Calu3 (cell line): ENCODE results near the gene ZKSCAN3. TPM values are rescaled to one million over a fixed set of nuclear protein-coding genes. Genes with fewer than 3 reads are reported as not detected.

ENCODE experiments used
- BruUV-seq: library from RNA; stranded (reverse); fragments of 400-500 nt; replicated peaks from 2 replicates; lab custom pipeline; 2021; lab: Mats Ljungman, UMichigan
- CTCF ChIA-PET: fragments of 300-600 bp; sonication (Branson Sonifier 250); formaldehyde crosslinking; loops from one replicate; lab custom pipeline; 2022; ENCODE audit warnings: antibody characterized with exemption; lab: Charles Lee
- DNase-seq: peaks from one replicate; pipeline ENCODE4 v3.0.0; 2022
- H3K27ac Mint-ChIP-seq: one replicate; pipeline ENCODE4 v1.8.0; 2022; ENCODE audit warnings: mixed read lengths; ENCODE audit not compliant: unreplicated experiment
- H3K27me3 Mint-ChIP-seq: one replicate; pipeline ENCODE4 v1.8.0; 2022; ENCODE audit warnings: mixed read lengths; ENCODE audit not compliant: unreplicated experiment
- H3K36me3 Mint-ChIP-seq: one replicate; pipeline ENCODE4 v1.8.0; 2022; ENCODE audit warnings: mild to moderate bottlenecking, moderate library complexity, mixed read lengths; ENCODE audit not compliant: insufficient read depth, unreplicated experiment
- H3K4me1 Mint-ChIP-seq: one replicate; pipeline ENCODE4 v1.8.0; 2022; ENCODE audit warnings: mild to moderate bottlenecking, low read depth, mixed read lengths; ENCODE audit not compliant: unreplicated experiment
- H3K4me3 Mint-ChIP-seq: one replicate; pipeline ENCODE4 v1.8.0; 2022; ENCODE audit warnings: mild to moderate bottlenecking, low read depth, moderate library complexity, mixed read lengths; ENCODE audit not compliant: unreplicated experiment
- H3K9me3 Mint-ChIP-seq: one replicate; pipeline ENCODE4 v1.8.0; 2022; ENCODE audit warnings: low read depth, mixed read lengths; ENCODE audit not compliant: unreplicated experiment
- intact Hi-C: fragments of 100-400 bp; cut with micrococcal nuclease; formaldehyde crosslinking; loops from one replicate; pipeline ENCODE4 v1.10.0; 2022; ENCODE audit not compliant: unreplicated experiment
- total RNA-seq: library from RNA; stranded (reverse); gene quantifications from 2 replicates; pipeline ENCODE4 v1.2.3, GENCODE V29; 2022
- TF ChIP-seq, protein P1 (sequence below): fragments of 200-600 bp; IDR thresholded peaks from one replicate; pipeline ENCODE4 v1.8.0; 2022; ENCODE audit warnings: antibody characterized with exemption; ENCODE audit not compliant: unreplicated experiment

Gene ZKSCAN3
- total RNA-seq, 1 experiment from 2014 or later = 7.8 TPM

DNA sequence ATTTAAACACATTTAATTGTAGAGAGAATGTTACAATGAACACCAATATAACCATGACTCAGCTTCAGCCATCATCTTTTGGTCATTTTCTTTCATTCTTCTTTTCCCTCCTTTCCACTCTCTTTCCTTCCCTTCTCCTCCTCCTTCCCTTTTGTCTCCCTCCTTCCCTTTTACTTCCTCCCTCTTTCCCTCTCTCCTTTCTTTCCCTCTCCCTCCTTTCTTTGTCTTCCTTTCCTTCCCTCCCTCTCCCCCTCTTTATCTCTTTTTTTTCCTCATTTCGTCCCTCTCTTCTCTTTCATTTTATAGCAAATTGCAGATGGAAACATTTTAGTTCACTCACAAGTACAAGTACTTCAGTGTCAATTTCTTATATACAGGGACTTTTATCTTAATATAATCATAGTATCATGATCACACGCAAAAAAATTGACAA lies 1.8 kb downstream of the ZKSCAN3 start:
- TF ChIP-seq, protein P1, sequence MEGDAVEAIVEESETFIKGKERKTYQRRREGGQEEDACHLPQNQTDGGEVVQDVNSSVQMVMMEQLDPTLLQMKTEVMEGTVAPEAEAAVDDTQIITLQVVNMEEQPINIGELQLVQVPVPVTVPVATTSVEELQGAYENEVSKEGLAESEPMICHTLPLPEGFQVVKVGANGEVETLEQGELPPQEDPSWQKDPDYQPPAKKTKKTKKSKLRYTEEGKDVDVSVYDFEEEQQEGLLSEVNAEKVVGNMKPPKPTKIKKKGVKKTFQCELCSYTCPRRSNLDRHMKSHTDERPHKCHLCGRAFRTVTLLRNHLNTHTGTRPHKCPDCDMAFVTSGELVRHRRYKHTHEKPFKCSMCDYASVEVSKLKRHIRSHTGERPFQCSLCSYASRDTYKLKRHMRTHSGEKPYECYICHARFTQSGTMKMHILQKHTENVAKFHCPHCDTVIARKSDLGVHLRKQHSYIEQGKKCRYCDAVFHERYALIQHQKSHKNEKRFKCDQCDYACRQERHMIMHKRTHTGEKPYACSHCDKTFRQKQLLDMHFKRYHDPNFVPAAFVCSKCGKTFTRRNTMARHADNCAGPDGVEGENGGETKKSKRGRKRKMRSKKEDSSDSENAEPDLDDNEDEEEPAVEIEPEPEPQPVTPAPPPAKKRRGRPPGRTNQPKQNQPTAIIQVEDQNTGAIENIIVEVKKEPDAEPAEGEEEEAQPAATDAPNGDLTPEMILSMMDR = no peak
- CTCF ChIA-PET = interaction anchor here (1.1 kb wide), 1 partner anchor 10 kb away, joined by 3 read pairs; no protein-coding TSS in a partner anchor
- Mint-ChIP-seq H3K36me3 (peaks cover 22% of the 10 kb centered on the region), H3K27ac (peak overlapping the region; percentile 10), H3K4me3 (peak overlapping the region; percentile 100), H3K4me1 (peaks cover 25% of the 10 kb centered on the region), H3K27me3 (peaks cover 14% of the 10 kb centered on the region), H3K9me3 (no peaks in the 10 kb centered on the region)
- intact Hi-C loops = loop anchor here (5.0 to 10.0 kb wide), 2 partner anchors 69 to 517 kb away; partner anchors contain the start of gene PGBD1
- DNase-seq = no peak
- BruUV-seq = no TSS peak

DNA sequence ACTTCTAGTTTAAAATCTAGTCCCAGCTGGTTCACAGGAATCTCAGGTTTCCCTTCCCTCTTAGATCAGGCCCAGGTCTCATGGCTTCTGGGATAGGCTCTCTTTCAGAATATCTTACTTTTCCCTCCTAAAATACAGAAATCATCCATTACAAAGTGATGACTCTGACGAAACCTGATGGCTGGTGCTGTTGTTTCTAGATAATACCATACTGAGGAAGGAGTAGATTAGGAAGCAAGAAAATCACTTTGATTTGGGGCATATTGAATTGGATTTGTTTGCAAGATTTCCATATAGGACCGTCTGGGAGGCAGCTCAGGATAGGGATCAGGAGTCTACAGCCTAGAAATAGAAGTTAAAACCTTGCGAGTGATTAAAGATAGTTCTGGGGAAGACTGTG lies 3.6 kb downstream of the ZKSCAN3 start:
- TF ChIP-seq, protein P1 = no peak
- Mint-ChIP-seq H3K27me3 (no peaks in the 10 kb centered on the region), H3K36me3 (peaks cover 25% of the 10 kb centered on the region), H3K27ac (no peak overlapping the region), H3K9me3 (no peaks in the 10 kb centered on the region), H3K4me1 (peaks cover 25% of the 10 kb centered on the region), H3K4me3 (no peak overlapping the region)
- DNase-seq = no peak
- CTCF ChIA-PET = no interaction called here
- intact Hi-C loops = loop anchor here (5.0 to 10.0 kb wide), 2 partner anchors 71 to 519 kb away; partner anchors contain the start of gene PGBD1
- BruUV-seq = no TSS peak

DNA sequence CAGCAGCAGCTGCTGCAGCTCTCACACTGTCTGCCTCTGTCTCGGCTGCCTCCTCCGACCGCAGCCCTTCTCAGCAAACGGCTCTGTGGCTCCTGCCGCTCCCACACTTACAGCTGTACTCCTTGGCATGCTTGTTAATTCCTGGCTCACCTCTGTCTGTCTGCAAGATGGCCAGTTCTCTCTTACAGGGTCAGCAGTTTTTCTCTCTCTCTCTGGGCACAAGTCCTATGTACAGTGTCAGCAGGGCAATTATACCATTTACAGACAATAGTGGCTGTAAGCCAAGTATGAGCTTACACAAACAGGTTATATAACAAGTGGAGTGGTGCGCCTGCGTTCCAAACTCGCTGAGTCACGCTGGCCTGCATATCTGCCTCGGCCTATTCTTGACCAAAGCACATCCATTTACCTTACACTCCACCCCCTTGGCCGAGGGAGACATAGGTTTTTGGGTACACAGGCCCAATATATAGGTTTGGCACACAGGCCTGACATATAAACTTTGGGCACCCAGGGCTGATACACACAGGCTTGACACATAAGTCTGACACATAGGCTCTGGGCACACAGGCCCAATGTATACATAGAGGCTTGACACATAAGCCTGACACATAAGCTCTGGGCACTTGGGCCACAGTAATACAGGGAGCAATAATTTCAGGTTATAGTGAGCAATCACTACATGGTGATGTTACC lies 4.4 kb downstream of the ZKSCAN3 start:
- Mint-ChIP-seq H3K9me3 (no peaks in the 10 kb centered on the region), H3K4me3 (no peak overlapping the region), H3K27me3 (no peaks in the 10 kb centered on the region), H3K27ac (no peak overlapping the region), H3K36me3 (peaks cover 28% of the 10 kb centered on the region), H3K4me1 (peaks cover 25% of the 10 kb centered on the region)
- DNase-seq = peak; percentile 46
- TF ChIP-seq, protein P1 = no peak
- CTCF ChIA-PET = interaction anchor here (1.1 kb wide), 1 partner anchor 32 kb away, joined by 3 read pairs; no protein-coding TSS in a partner anchor
- intact Hi-C loops = loop anchor here (5.0 to 10.0 kb wide), 2 partner anchors 72 to 519 kb away; partner anchors contain the start of gene PGBD1
- no TSS peak for BruUV-seq

DNA sequence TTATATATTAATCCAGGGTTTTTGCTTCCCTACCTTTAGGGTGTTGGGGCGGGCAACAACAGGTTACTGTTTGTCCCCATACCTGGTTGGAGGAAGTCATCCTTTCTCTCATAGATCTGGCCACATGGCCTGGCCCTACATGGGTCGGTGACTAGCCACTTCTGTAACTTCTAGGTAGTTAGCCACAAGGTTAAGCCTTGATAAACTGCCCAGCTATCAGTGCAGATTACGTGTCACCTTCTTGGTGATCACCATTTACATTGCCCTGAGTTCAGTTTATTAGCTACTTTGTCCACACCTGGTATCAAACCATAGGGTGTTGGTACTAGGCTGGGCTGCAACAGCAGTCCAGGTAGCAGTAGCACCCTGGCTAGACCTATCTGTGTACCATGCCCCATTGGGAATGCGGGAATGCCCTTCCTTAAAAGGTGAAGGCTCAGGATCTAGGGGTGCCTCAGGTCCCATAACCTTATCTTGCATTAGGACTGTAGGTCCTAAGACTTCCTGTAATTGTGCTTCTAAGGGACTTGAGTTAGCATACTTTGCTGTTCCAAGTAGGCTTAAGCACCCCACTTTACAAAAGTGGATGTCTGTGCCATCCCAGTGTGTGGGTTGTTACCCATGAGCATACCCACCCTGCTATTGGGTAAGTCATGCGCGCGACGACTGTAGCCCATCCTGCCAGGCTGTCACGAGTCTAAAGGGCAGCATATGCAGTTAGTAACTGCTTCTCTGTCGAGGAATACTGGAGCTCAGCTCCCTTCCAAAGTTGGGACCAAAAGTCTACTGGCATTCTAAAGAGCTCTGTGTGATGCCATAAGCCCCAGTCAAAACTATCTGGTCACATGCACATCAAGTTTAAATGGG lies 5.2 kb downstream of the ZKSCAN3 start:
- intact Hi-C loops = loop anchor here (5.0 to 10.0 kb wide), 3 partner anchors 73 to 520 kb away; partner anchors contain the start of gene PGBD1
- TF ChIP-seq, protein P1 = no peak
- peaks cover 25% of the 10 kb centered on the region for H3K4me1 Mint-ChIP-seq
- no peak for DNase-seq
- no peaks in the 10 kb centered on the region for H3K27me3 Mint-ChIP-seq
- no TSS peak for BruUV-seq
- peak overlapping the region; percentile 86 for H3K4me3 Mint-ChIP-seq
- H3K9me3 Mint-ChIP-seq = no peaks in the 10 kb centered on the region
- peaks cover 27% of the 10 kb centered on the region for H3K36me3 Mint-ChIP-seq
- CTCF ChIA-PET = interaction anchor here (0.8 to 1.9 kb wide), 9 partner anchors 28 to 250 kb away, joined by 3 to 14 read pairs (median 10); partner anchors contain the start of genes PGBD1, ZKSCAN4 and ZSCAN26
- peak overlapping the region; percentile 72 for H3K27ac Mint-ChIP-seq
